Measurements from ENCODE around the gene GATAD2B. TPM values are rescaled to one million over a fixed set of nuclear protein-coding genes. Genes with fewer than 3 reads are reported as not detected.

GATAD2B gene
- total and polyA plus RNA-seq, 2 of the 4 experiments (the other 2 are of a cell fraction), result 3.8 to 6.2 TPM

GRCh38 chr1:153833171-153833570 is 89.6 kb downstream of the GATAD2B start:
- CTCF ChIA-PET, result interaction anchor here (1.1 kb wide), 1 partner anchor 25 kb away, joined by 3 read pairs; no protein-coding TSS in a partner anchor

More at GRCh38 chr1:153833171-153833570, 89.6 kb downstream of the GATAD2B start:
- WGBS, 2 experiments (ENCODE audit: extremely low coverage in 2 of 2, insufficient read length in 1 of 2), result no CpG with 5 or more reads among the region's 3 CpGs
- Histone ChIP-seq H2AK9ac (replicated peaks; ENCODE audit: low read depth, low read length, poor library complexity) (no peak overlapping the region), H4K5ac (ENCODE audit: low read depth, low read length) (no peak overlapping the region), H4K91ac (ENCODE audit: insufficient read depth, low read depth, low read length) (no peak overlapping the region), H3K18ac (ENCODE audit: low read depth, low read length) (no peak overlapping the region), H2AK5ac (ENCODE audit: low read depth, low read length) (no peak overlapping the region), H3K23ac (ENCODE audit: low read depth, low read length) (no peak overlapping the region), H4K8ac (ENCODE audit: low read depth in 2 of 2, low read length in 2 of 2) (no peak overlapping the region), H3K14ac (replicated peaks; ENCODE audit: low read depth, low read length) (no peak overlapping the region), H3K56ac (ENCODE audit: extremely low read depth, insufficient read depth, low read length) (no peak overlapping the region), H3K27ac (ENCODE audit: insufficient read depth, low read length) (no peak overlapping the region), H3K9me3 (ENCODE audit: control insufficient read depth, insufficient read depth, low read length) (no peaks in the 10 kb centered on the region), H3K4ac (ENCODE audit: low read depth, low read length) (no peak overlapping the region), H3K36me3 (ENCODE audit: control insufficient read depth, insufficient read depth, low read length) (peaks cover 2% of the 10 kb centered on the region; the same call in 1 of the 2 replicates), H2BK20ac (ENCODE audit: low read depth, low read length) (no peak overlapping the region), H3K9me1 (ENCODE audit: insufficient read depth, low read length) (no peaks in the 10 kb centered on the region), H4K20me1 (ENCODE audit: insufficient read depth, low read length) (no peaks in the 10 kb centered on the region; the same call in none of the 2 replicates), H3K4me1 (ENCODE audit: control insufficient read depth, insufficient read depth, low read length) (no peaks in the 10 kb centered on the region), H3K9ac (ENCODE audit: low read depth, low read length) (no peak overlapping the region), H2BK15ac (ENCODE audit: low read depth, low read length) (no peak overlapping the region), H2BK120ac (ENCODE audit: low read depth, low read length) (no peak overlapping the region), H3K4me3 (ENCODE audit: insufficient read depth, low read depth, low read length) (no peak overlapping the region), H3K4me2 (ENCODE audit: low read depth, low read length) (no peak overlapping the region), H3K79me1 (ENCODE audit: low read depth in 1 of 2, low read length in 2 of 2) (peaks cover 24 to 57% of the 10 kb centered on the region in 2 experiments), H3K27me3 (ENCODE audit: control insufficient read depth, insufficient read depth, low read length) (no peaks in the 10 kb centered on the region), H2BK5ac (ENCODE audit: low read depth, low read length, poor library complexity, severe bottlenecking) (no peak overlapping the region), H2AFZ (replicated peaks; ENCODE audit: low read length, poor library complexity) (no peak overlapping the region)
- intact Hi-C loops (cut with micrococcal nuclease) (no loop called here), in situ Hi-C loops (cut with MboI; ENCODE audit: low sequenced_read_pairs) (no loop called here), dilution Hi-C loops (cut with HindIII; ENCODE audit: low sequenced_read_pairs, unreplicated experiment) (no loop called here)
- no TSS peak for BruUV-seq (replicated peaks)
- TF ChIP-seq RAD21 (IDR thresholded peaks at IDR 0.05; ENCODE audit: low read length) (no peak), RCOR1 (IDR thresholded peaks at IDR 0.05; ENCODE audit: insufficient replicate concordance, low read length) (no peak), MAZ (IDR thresholded peaks at IDR 0.05; ENCODE audit: borderline replicate concordance, low read depth, low read length) (no peak), POLR2A (IDR thresholded peaks at IDR 0.05; ENCODE audit: low read depth, low read length) (no peak), CEBPB (IDR thresholded peaks at IDR 0.05; ENCODE audit: low read depth, low read length) (no peak), NFE2L2 (IDR thresholded peaks at IDR 0.05; ENCODE audit: low read depth, low read length) (no peak), MAFK (IDR thresholded peaks at IDR 0.05; ENCODE audit: low read depth, low read length) (no peak), SMC3 (IDR thresholded peaks at IDR 0.05; ENCODE audit: low read depth, low read length) (no peak), FOS (IDR thresholded peaks at IDR 0.05; ENCODE audit: low read depth, low read length) (no peak), RFX5 (IDR thresholded peaks at IDR 0.05; ENCODE audit: low read depth, low read length) (no peak), BHLHE40 (IDR thresholded peaks at IDR 0.05; ENCODE audit: low read depth, low read length) (no peak), MXI1 (IDR thresholded peaks at IDR 0.05; ENCODE audit: borderline replicate concordance, low read depth, low read length) (no peak), CHD1 (IDR thresholded peaks at IDR 0.05; ENCODE audit: low read depth, low read length) (no peak), USF2 (IDR thresholded peaks at IDR 0.05; ENCODE audit: low read depth, low read length) (no peak)
- TF ChIP-seq, protein P1, sequence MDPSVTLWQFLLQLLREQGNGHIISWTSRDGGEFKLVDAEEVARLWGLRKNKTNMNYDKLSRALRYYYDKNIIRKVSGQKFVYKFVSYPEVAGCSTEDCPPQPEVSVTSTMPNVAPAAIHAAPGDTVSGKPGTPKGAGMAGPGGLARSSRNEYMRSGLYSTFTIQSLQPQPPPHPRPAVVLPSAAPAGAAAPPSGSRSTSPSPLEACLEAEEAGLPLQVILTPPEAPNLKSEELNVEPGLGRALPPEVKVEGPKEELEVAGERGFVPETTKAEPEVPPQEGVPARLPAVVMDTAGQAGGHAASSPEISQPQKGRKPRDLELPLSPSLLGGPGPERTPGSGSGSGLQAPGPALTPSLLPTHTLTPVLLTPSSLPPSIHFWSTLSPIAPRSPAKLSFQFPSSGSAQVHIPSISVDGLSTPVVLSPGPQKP (IDR thresholded peaks at IDR 0.05; ENCODE audit: borderline replicate concordance, low read depth, low read length), result no peak
- TF ChIP-seq, protein P2, sequence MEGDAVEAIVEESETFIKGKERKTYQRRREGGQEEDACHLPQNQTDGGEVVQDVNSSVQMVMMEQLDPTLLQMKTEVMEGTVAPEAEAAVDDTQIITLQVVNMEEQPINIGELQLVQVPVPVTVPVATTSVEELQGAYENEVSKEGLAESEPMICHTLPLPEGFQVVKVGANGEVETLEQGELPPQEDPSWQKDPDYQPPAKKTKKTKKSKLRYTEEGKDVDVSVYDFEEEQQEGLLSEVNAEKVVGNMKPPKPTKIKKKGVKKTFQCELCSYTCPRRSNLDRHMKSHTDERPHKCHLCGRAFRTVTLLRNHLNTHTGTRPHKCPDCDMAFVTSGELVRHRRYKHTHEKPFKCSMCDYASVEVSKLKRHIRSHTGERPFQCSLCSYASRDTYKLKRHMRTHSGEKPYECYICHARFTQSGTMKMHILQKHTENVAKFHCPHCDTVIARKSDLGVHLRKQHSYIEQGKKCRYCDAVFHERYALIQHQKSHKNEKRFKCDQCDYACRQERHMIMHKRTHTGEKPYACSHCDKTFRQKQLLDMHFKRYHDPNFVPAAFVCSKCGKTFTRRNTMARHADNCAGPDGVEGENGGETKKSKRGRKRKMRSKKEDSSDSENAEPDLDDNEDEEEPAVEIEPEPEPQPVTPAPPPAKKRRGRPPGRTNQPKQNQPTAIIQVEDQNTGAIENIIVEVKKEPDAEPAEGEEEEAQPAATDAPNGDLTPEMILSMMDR (conservative IDR thresholded peaks at IDR 0.05; ENCODE audit: low read depth, low read length), result no peak
- POLR2A ChIA-PET (ENCODE audit: unreplicated experiment), result no interaction called here
- no peak for DNase-seq
- ATAC-seq (ENCODE audit: low read depth), result no peak
